Activated CD4-positive, alpha-beta T cell treated with anti-CD3 and anti-CD28 coated beads for 1 hour (primary cell): ENCODE data around the gene TEDC1.

Experiments used
- DNase-seq: peaks from one replicate; pipeline ENCODE4 v3.0.0-alpha.2; 2020

Gene TEDC1

DNA sequence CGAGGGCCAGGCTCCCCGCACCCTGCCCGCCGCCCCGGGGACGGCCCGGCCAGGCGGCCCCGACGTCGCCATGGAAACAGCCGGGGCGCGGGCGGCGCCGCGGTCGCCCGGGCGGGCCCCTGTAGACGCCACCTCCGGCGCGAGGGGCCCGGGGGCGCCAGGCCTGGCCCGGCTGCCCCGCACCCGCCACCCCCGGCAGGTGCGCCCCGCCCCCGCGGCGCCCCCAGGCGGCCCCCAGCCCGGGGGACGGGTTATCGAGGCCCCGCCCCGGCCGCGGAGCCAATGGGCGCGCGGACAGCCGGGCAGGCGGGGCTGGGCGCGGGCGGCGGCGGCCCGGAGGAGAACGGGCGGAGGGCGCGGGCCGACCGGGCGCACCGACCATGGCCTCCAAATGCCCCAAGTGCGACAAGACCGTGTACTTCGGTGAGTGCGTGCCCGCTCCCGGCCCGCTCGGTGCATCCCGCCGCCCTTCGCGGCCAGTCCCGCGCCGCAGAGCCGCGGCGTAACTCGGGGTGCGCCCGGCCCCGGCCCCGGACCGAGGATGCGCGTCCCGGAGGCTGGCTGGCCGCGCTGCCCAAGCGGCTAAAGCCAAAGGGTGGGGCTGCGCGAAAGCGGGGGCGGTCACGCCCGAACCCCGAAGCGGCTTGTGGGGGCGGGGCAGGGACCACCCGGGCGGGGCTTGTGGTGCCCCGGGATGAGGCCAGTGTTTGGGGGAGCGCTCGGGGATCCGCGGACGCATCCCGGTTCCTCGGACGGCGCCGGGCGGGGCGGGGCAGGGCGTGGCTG, 16.4 kb upstream of the TEDC1 start, which contains the start of gene CRIP2:
Gene CRIP2, plus strand, starts transcription at position 339 of the 786 bp plus-strand sequence. Its CDS starts 42 bp downstream, at position 381.
- DNase-seq = no peak

DNA sequence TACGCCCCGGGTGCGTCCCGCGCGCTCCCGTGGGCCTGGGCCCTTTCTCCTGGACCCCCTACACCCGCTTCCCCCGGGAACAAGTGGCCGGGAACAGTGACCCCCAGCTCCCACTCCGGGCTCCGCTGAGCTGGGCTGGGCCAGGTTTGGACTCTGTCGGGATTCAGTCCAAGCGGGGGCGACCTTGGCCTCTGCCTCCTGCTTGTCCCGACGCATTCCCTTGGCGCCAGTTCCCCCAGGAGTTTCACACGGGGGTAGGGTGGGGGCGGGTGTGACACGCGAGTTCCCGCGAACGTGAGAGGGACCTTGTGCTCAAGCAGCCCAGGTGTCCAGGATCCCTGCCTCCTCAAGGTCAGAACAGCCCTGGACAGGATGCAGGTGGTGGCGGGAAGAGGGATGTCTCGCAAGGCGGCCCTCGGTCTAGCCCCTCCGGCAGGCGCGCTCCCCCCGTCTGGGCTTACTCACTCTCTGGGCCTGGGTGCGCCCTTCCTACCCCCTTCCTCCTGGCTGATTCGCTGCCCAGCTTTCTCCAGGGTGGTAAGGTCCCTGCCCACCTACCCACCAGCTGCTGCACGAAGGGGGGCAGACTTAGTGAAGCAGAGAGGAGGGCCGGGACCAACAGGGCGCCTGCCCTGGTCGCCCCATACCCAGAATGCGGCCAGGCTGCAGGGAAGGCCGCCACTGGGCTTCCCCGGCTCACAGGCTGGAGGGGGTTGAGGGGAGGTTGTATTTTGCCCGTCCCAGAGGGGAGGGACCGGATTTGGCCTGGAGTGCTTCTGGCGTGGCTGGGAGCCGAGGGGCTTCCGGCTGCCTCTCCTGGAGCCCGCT, 15.6 kb upstream of the TEDC1 start:
- DNase-seq = no peak

DNA sequence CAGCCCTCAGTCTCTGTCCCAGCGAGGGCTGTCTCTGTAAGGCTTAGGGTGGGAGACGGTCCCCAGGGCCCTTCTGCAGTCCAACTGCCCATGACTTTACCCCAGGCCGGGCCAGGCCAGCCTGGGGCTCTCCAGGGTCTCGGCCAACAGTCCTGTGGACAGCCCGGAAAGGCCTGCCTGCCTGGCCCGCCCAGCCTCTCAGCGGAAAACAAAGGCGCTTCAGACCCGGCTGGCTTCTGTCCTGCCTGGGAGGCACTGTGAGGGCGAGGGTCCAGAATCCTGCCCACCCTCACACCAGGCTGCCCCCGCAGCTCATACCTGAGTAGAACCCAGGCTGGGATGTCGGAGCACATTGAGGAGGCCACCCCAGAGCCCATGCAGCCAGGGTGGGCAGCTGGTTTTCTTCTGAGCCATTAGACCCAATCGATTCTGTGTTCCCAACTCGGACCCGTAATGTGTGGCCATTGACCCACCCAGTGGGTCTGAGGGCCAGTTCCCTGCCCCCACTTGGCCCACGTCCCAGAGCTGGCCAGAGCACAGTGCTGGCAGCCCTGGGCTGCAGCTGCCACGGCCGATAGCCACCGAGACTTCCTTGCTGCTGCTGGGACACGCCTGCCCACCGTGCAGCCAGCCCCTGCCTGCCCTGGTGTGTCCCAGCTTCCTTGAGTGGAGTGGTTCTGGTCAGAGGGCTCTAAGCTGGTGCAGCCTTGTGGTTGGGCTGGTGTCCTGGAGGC, 14.8 kb upstream of the TEDC1 start:
- DNase-seq = no peak

DNA sequence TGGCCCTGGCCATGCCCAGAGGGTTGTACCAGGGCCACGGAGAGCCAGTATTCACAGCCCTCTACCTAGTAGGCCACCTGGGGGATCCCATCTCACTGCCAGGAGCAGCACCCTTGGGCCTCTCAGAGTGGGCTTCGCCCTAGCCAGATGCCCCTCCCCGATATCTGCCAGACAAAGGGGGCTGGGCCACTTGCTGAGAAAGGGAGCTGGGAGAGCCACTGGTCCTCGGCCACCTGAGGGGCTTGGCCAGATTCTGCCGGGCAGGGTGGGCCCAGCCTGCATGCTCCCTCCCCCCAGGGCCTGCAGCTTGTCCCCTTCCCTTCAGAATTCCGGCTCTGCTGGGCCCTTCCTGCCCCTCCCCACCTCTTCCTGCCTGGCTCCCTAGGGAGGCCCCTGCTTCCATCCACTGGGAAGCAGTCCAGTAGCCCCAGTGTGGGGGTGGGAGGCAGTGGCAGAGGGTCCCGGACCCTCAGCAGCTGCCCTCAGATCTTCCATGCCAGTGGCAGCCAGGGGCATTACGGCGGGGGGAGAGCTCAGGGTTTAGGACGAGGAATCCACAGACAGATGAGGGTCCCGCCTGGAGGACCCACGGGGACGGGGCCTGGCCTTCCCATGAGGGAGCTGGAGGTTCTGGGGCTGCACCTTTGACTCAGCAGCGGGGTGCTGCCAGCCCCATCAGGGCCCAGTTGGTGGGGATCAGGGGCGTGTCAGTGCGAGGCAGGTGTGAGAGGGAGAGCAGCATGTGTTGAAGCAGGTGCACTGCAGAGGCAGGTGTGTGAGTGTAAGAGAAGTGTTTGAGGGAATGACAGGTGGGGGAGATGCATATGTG, 14.0 kb upstream of the TEDC1 start:
- DNase-seq = no peak

DNA sequence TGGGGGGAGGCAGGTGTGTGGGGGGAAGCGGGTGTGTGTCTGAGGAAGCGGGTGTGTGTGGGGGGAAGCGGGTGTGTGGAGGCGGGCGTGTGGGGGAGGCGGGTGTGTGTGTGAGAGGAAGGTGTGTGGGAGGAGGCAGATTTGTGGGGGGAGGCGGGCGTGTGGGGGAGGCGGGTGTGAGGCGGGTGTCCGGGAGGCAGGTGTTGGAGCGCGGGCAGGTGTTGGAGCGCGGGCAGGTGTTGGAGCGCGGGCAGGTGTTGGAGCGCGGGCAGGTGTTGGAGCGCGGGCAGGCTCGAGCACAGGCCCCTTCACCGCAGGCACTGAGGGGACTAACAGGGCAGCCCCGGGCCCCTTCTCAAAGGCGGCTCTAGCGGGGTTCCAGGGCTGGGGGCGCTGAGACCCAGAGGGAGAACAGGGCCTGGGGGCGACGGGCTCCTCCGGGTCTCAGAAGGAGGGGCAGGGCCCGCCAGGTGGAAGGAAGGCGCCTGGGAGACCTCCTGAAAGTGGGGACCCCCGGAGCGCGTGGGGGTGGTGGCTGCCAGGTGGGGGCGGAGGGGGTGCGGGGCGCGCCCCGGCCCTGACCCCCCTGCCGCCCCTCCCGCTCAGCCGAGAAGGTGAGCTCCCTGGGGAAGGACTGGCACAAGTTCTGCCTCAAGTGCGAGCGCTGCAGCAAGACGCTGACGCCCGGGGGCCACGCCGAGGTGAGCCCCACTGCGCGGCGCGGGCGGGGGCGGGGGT, 13.2 kb upstream of the TEDC1 start:
- DNase-seq = peak; percentile 61

DNA sequence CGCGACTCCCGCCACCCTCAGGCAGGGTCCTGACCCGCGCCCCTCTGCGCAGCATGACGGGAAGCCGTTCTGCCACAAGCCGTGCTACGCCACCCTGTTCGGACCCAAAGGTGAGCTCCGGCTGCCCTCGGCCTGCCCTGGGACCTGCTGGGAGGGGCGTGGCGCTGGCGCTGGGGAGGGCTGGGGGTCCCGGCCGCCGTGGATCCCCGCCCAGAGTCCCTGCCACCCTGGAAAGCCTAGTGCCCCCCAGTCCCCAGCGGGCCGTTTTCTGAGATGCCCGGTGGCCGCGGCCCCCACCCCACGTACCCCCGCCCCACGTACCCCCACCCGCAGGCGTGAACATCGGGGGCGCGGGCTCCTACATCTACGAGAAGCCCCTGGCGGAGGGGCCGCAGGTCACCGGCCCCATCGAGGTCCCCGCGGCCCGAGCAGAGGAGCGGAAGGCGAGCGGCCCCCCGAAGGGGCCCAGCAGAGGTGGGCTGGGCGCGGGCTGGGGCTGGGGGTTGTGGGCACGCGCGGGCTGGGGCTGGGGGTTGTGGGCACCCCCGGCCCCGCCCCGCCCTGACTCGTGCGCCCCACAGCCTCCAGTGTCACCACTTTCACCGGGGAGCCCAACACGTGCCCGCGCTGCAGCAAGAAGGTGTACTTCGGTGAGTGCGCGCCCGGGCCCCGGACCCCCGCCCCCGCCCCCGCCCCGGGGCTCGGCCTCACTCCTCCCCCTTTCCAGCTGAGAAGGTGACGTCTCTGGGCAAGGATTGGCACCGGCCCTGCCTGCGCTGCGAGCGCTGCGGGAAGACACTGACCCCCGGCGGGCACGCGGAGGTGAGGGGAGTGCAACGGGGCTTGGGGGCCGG, 12.4 kb upstream of the TEDC1 start:
- no peak for DNase-seq

DNA sequence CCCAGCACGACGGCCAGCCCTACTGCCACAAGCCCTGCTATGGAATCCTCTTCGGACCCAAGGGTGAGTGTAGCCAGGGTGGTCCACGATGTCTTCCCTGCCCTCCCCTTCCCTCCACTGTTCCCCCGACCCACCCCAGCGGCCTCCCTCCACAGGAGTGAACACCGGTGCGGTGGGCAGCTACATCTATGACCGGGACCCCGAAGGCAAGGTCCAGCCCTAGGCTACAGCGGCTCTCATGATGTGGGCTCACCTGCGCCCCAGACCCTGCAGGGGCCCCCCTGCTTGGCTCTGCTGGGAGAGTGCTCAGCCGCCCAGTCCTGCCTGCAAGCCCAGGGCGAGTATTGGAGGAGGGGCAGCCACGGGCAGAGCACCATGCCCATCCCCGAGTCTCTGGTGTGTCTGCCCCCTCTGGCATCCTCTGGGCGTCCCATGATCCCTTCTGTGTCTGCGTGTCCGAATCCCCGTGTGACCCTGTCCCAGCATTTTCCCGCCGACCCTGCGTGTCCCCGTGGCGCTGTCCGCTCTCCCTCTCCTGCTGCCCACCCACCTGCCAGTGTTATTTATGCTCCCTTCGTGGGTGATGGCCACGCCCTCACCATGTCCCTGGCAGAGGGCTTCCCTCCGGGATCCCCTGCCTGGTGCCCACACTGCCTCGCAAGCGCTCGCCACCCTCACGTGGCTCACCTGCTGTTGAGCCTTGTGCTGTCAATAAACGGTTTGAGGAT, 11.5 kb upstream of the TEDC1 start:
- no peak for DNase-seq

DNA sequence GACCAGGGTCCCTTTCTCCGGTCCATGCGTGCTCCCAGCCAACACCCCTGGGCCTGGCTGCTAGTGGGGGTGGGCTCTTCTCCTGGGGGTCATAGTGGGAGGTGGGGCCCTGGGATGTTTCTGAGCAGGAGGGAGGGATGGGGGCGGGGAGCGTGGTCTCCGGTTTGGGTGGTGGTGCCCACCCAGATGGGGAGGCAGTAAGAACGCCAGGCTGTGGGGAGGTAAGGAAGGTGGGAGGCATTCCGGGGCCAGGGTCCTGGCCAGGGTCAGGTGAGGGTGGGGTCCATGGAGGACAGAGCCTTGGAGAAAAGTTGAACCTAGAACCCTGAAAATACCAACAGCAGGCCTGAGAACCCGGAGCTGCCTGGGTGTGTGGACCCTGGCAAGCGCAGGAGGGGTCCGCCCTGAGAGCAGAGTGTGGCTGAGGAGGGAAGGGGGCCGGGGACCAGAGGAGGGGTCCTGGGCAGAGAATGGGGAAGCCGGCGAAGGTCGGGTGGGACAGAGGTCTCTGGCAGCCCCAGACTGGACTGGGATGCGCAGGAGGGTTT, 10.8 kb upstream of the TEDC1 start:
- DNase-seq = no peak

DNA sequence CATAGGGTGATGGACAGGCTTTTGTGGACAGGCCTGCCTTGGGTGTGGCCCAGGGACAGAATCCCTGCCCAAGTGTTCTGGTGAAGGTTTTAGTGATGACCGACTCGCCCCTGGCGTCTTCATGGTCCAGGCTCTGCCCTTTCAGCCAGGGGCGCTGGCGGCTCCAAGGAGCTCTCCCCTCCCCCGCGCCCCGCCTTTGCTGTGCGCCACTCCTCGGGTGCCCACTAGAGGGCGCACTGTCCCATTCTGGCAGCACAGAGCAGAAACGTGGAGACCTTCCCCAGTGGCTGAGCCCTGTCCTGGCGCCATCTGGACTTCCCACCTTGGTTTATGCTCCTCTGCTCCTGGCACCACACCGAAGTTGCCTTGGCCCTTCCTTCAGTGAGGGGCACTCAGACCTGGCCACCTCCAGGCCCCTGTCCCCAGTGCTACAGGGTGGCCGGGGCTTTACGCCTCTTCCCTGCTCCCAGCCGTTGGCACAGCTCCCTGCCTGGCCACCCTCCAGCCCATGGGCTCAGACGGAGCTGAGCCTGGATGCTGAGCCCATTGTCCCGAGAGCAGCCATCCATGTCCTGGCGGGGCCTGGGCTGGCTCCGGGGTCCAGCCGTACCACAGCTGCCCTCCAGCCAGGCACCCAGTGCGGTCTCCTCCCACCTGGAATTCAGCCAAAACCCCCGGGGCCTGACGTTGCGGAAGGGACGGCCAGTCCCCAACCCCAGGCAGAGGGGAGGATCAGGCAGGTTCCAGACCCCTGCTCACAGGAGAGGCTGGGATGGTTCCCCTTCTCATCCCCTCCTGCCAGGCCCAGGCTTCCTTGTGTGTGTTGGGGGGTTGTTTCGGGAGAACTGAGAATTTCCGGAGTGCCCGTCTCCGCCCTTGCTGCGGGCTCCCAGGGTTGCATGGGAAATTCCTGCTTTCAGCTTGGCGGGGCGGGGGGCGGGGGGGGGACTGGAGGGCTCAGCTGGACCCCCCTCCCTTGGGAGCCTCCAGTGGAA, 9.9 kb upstream of the TEDC1 start:
- peak; percentile 84 for DNase-seq

DNA sequence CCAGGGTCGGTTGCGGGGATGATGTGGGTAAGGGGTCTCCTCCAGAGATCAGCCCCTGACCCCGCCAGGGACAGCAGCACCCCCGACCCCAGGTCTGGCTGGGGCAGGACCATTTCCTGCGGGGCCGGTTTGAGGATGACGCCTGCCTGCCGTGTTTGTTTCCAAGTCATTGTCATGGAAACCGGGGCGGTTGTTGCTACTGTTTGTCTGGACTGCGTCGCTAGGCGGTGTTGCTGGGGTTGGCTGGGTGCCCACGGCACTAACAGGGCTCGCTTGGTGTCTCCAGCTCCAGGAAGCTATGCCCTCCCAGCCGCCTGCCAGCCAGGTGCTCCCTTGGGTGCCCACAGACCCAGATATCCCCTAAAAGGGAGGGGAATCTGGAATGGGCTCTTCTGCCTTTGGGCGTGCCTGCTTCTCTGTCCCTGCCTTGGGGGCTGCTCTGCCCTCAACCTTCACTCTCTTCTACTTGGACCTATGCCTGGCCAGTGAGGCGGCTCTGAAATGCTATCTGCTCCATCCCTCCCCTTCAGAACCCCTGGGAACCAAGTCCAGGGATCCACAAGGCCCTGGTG, 9.1 kb upstream of the TEDC1 start:
- peak; percentile 91 for DNase-seq

DNA sequence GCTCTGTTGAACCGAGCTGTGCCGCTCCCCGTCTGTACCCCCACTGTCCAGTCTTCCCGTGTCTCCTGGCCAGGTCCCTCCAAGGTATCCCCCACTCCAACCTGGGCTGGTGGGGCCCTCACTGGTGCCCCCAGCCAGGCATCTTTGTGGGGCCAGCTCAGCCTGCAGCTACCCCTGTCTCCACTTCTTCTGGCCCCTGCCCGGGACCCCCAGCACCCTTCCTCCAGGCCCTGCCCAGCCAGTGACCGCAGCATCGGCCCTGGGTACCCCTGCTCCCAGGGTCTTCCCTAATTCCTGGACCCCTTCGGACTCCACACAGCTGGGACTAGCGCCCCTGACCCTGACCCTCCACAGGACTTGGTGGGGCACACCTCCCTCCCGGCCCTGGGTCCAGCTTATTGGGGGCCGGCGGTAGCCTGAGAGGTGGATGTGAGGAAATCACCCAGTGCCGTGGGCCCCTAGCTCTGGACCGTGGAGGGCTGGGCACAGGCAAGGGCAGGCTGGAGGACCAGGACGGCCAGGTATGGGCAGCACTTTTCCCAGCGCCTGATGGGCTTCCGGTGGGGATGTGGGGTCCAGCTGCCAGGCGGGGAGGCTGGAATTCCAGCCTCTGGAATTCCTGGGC, 8.4 kb upstream of the TEDC1 start:
- DNase-seq = no peak

DNA sequence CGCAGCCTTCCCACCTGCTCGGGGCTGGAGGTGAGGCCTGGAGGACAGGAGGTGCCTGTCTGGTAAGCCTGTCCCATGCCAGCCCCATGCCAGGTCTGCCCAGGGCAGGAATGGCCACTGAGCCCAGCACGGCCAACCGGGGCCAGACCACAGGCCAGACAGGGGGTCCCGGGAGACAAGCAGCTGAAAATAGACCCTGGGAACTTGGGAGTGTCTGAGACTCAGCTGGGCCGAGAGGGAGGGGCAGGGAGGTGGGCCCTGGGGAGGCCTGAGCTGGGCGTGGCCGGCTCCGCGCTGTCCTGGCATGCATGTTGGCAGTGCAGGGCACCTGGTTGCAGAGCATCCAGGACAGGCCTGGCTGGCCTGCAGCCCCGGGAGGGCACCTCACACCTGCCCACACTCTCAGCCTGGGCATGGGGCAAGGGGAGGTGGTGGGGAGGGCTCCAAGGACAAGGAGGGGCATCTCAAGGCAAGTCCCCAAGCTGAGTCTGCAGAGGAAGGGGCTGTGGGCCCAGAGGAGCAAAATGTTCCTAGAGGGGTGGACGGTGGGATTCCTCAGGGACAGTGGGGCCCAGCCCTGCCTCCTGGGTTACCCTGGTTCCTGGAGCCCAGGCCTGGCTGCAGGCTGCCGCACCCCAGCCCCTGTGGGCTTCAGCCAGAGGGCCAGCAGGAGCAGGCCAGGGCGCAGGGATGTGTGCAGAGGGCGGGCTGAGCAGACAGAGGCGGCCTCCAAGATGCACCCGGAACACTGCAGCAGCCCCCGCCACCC, 7.6 kb upstream of the TEDC1 start:
- DNase-seq = no peak

DNA sequence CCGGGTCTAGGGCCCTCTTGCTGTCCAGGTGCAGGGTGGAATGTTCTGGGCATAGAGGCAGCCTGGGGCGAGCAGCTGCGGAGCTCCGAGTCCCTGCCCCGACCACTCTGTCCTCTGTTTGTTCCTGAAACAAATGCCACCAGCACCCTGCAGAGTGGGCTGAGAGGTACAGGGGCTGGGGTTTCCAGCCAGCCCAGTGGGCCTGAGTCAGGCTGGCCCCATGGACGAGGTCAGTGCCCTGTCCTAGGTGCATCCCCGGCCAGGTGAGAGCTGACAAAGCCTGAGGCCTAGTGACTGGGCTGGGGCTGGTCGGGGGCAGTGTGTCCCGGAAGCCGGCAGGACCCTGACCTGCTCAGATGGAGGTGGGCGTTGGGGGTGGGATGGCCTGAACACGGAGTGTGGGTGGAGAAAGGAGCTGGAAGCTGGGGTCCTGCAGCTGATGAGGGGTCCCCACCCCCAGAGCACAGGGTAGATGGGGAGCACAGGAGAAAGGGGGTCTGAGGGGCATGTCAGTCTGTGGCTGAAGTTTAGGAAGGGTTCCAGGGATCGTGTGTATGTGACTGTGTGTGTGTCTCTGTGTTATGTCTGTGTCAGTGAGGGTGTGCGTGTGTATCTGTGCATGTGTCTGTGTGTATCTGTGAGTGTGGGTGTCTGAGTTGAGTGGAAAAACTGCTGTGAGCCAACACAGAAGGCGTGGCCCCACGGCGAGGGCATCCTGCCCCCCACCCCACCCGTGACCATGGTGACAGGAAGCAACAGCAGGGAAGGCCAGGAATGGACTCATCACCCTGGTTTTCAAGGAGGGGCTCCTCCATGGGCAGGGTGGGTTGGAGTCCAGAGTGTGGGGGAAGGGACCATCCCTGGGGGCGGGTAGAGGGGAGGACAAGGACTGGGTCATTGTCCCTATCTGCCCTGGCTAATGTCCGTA, 6.7 kb upstream of the TEDC1 start:
- DNase-seq = peak; percentile 63

DNA sequence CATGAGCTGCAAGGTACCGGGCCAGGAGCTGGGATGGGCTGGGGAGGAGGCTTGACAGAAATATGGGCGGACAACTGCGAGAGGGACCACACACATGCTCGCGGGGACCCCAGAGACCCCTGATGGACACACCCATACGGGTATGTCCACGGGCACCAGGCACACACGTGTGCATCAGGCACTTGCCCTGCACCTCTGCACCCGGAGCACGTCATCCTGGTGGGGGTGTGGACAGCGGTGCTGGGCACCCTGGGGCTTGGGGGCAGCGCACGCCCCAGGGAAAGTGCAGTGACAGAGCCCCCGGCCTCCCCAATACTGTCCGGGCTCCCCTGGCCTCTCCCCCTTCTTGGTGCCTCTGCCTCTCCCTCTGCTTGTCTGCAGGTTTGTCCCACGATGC, 6.1 kb upstream of the TEDC1 start:
- no peak for DNase-seq

DNA sequence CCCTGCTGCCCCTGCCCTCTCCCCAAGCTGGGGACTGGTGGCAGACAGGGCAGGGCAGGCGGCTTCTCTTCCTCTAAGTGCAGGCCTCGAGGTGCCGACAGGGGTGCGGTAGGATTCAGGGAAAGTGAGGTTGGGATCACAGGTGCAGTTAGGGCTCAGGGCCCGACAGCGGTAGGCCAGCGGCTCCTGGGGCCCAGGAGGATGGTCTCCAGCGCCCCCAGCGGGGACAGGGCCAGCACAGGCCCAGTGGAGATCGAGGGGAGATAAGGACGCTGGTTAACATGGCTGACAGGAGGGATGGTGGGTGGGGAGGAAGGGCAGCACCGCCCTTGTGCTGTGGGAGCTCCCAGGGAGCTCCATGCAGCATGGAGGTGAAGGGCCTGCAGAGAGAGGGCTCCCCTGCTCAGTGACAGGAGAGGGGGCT, 5.3 kb upstream of the TEDC1 start:
- no peak for DNase-seq
